HG03108 (cell line): ENCODE measurements around the gene TXLNA.

Experiments
- ATAC-seq: cut with Tn5 transposase; IDR thresholded peaks from one replicate; pipeline ENCODE4 v1.9.1; 2021; ENCODE audit warnings: moderate library complexity; ENCODE audit not compliant: unreplicated experiment

Gene TXLNA

GRCh38 chr1:32182060-32182459 lies 2.6 kb downstream of the TXLNA start:
- ATAC-seq: no peak

GRCh38 chr1:32184650-32185049 lies 5.2 kb downstream of the TXLNA start:
- no peak for ATAC-seq

GRCh38 chr1:32186077-32186476 lies 6.6 kb downstream of the TXLNA start:
- no peak for ATAC-seq

- no peak for ATAC-seq
Measured at GRCh38 chr1:32186491-32186890, 7.0 kb downstream of the TXLNA start.

GRCh38 chr1:32187850-32188249 lies 8.4 kb downstream of the TXLNA start:
- ATAC-seq: no peak

- ATAC-seq: no peak
Measured at GRCh38 chr1:32192220-32192948, 12.9 kb downstream of the TXLNA start.

- ATAC-seq: no peak
Measured at GRCh38 chr1:32194984-32195383, 15.5 kb downstream of the TXLNA start.

- no peak for ATAC-seq
Measured at GRCh38 chr1:32195531-32195930, 16.1 kb downstream of the TXLNA start.

- ATAC-seq: no peak
Measured at GRCh38 chr1:32195972-32196823, 16.7 kb downstream of the TXLNA start.

- ATAC-seq: no peak
Measured at GRCh38 chr1:32197074-32197473, 17.6 kb downstream of the TXLNA start.

GRCh38 chr1:32197837-32198236 lies 18.4 kb downstream of the TXLNA start:
- no peak for ATAC-seq

GRCh38 chr1:32198237-32199042 lies 19.0 kb downstream of the TXLNA start:
- ATAC-seq: no peak

- ATAC-seq: no peak
Measured at GRCh38 chr1:32199043-32199716, 19.7 kb downstream of the TXLNA start.

- ATAC-seq: no peak
Measured at GRCh38 chr1:32199717-32200072, 20.2 kb downstream of the TXLNA start.

- no peak for ATAC-seq
Measured at GRCh38 chr1:32200226-32201010, 20.9 kb downstream of the TXLNA start, which contains the start of gene CCDC28B. Gene CCDC28B (plus strand): TSS chr1:32200595. CDS start chr1:32201936, 1,341 bp downstream.

- ATAC-seq: peak; percentile 38
Measured at GRCh38 chr1:32201011-32201855, 21.8 kb downstream of the TXLNA start.

GRCh38 chr1:32204943-32205361 lies 25.5 kb downstream of the TXLNA start:
- no peak for ATAC-seq

- peak; percentile 39 for ATAC-seq
Measured at GRCh38 chr1:32205401-32206370, 26.2 kb downstream of the TXLNA start, which contains the start of gene IQCC. Gene IQCC (plus strand): TSS chr1:32205671. CDS start chr1:32205682, 11 bp downstream.
